Calu3 (cell line): Measurements from ENCODE around the gene IPPK. TPM values are rescaled to one million over a fixed set of nuclear protein-coding genes. Genes with fewer than 3 reads are reported as not detected.

Source experiments
- BruUV-seq: library from RNA; stranded (reverse); fragments of 400-500 nt; replicated peaks from 2 replicates; lab custom pipeline; 2021; lab: Mats Ljungman, UMichigan
- CTCF ChIA-PET: fragments of 300-600 bp; sonication (Branson Sonifier 250); formaldehyde crosslinking; loops from one replicate; lab custom pipeline; 2022; ENCODE audit warnings: antibody characterized with exemption; lab: Charles Lee
- DNase-seq: peaks from one replicate; pipeline ENCODE4 v3.0.0; 2022
- H3K27ac Mint-ChIP-seq: one replicate; pipeline ENCODE4 v1.8.0; 2022; ENCODE audit warnings: mixed read lengths; ENCODE audit not compliant: unreplicated experiment
- H3K27me3 Mint-ChIP-seq: one replicate; pipeline ENCODE4 v1.8.0; 2022; ENCODE audit warnings: mixed read lengths; ENCODE audit not compliant: unreplicated experiment
- H3K36me3 Mint-ChIP-seq: one replicate; pipeline ENCODE4 v1.8.0; 2022; ENCODE audit warnings: mild to moderate bottlenecking, moderate library complexity, mixed read lengths; ENCODE audit not compliant: insufficient read depth, unreplicated experiment
- H3K4me1 Mint-ChIP-seq: one replicate; pipeline ENCODE4 v1.8.0; 2022; ENCODE audit warnings: mild to moderate bottlenecking, low read depth, mixed read lengths; ENCODE audit not compliant: unreplicated experiment
- H3K4me3 Mint-ChIP-seq: one replicate; pipeline ENCODE4 v1.8.0; 2022; ENCODE audit warnings: mild to moderate bottlenecking, low read depth, moderate library complexity, mixed read lengths; ENCODE audit not compliant: unreplicated experiment
- H3K9me3 Mint-ChIP-seq: one replicate; pipeline ENCODE4 v1.8.0; 2022; ENCODE audit warnings: low read depth, mixed read lengths; ENCODE audit not compliant: unreplicated experiment
- CTCF ChIP-seq: fragments of 200-600 bp; IDR thresholded peaks from one replicate; pipeline ENCODE4 v1.8.0; 2022; ENCODE audit warnings: antibody characterized with exemption; ENCODE audit not compliant: unreplicated experiment
- intact Hi-C: fragments of 100-400 bp; cut with micrococcal nuclease; formaldehyde crosslinking; loops from one replicate; pipeline ENCODE4 v1.10.0; 2022; ENCODE audit not compliant: unreplicated experiment
- total RNA-seq: library from RNA; stranded (reverse); gene quantifications from 2 replicates; pipeline ENCODE4 v1.2.3, GENCODE V29; 2022

The IPPK gene
- total RNA-seq, 1 experiment from 2014 or later = 8.9 TPM

- Mint-ChIP-seq H3K4me3 (no peak overlapping the region), H3K27me3 (no peaks in the 10 kb centered on the region), H3K27ac (no peak overlapping the region), H3K9me3 (no peaks in the 10 kb centered on the region), H3K4me1 (no peaks in the 10 kb centered on the region), H3K36me3 (peaks cover 14% of the 10 kb centered on the region)
- TF ChIP-seq CTCF = no peak
- no TSS peak for BruUV-seq
- CTCF ChIA-PET = no interaction called here
- intact Hi-C loops = no loop called here
- DNase-seq = no peak
Measured at GRCh38 chr9:92714016-92714415, 44.1 kb upstream of the IPPK start.

DNA sequence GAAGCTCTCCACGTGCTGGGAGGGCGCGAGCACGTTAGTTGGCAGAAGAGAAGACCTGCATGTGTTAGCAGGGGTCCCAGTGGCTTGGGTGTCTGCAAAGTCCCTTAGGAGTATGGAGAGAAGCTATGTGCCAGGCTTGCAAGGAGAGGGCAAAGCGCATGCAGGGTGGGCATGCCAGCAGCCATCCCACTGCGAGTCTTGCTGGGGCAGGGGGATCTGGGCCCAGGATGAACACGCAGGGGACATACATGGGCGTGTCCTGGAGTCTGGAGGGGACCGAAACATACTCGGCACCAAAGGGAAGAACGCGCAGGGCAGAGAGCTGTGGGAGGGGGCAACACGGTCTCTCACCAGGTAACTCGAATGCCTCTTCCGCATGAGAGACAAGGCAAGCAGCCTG, 43.6 kb upstream of the IPPK start:
- DNase-seq = no peak
- CTCF ChIA-PET = interaction anchor here (0.6 kb wide), 1 partner anchor 96 kb away, joined by 3 read pairs; no protein-coding TSS in a partner anchor
- H3K36me3 Mint-ChIP-seq = peaks cover 14% of the 10 kb centered on the region
- no TSS peak for BruUV-seq
- H3K9me3 Mint-ChIP-seq = no peaks in the 10 kb centered on the region
- H3K27ac Mint-ChIP-seq = no peak overlapping the region
- intact Hi-C loops = no loop called here
- H3K4me3 Mint-ChIP-seq = no peak overlapping the region
- no peak for TF ChIP-seq CTCF
- no peaks in the 10 kb centered on the region for H3K27me3 Mint-ChIP-seq
- H3K4me1 Mint-ChIP-seq = peaks cover 5% of the 10 kb centered on the region

DNA sequence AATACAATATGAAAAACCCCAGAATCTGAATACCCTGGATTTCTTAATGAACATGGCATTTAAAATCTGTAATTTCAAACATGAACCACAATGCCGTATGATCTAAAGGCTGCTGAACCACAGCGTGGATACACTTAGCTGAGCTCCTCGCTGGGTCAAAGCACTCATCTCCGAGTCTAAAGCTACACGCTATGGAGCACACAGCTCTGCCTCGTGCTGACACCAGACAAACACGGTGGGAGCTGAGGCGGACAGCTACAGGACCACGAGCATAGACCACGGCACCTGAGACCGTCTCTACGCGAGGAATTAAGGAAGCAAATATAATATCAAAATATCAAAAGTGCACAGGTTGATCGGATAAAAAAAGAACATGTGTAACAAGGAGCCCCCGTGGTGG, 42.8 kb upstream of the IPPK start:
- Mint-ChIP-seq H3K27ac (no peak overlapping the region), H3K9me3 (no peaks in the 10 kb centered on the region), H3K36me3 (peaks cover 14% of the 10 kb centered on the region), H3K4me3 (no peak overlapping the region), H3K27me3 (no peaks in the 10 kb centered on the region), H3K4me1 (peaks cover 9% of the 10 kb centered on the region)
- intact Hi-C loops = no loop called here
- CTCF ChIA-PET = interaction anchor here (0.6 kb wide), 1 partner anchor 96 kb away, joined by 3 read pairs; no protein-coding TSS in a partner anchor
- no peak for TF ChIP-seq CTCF
- no peak for DNase-seq
- no TSS peak for BruUV-seq

DNA sequence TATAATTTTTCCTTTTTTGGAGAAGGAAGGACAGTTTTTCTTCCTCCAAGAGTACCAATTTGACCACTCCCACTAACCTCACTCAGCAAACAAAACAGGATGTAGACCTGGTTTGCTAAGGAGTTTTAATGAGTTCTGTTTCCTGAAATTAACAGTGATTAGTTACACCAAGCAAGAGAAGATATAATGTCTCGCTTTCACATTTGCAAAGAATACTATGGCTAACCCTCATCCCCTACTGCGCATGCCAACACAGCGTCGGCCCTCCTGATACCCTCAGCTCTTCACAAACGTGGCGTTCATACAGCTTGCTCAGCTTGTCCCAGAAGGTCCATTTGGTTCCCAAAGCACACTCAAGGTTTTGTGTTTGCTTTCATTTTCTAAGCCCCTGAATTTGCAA, 41.9 kb upstream of the IPPK start:
- intact Hi-C loops = no loop called here
- Mint-ChIP-seq H3K4me1 (peaks cover 9% of the 10 kb centered on the region), H3K9me3 (no peaks in the 10 kb centered on the region), H3K4me3 (no peak overlapping the region), H3K27ac (no peak overlapping the region), H3K27me3 (no peaks in the 10 kb centered on the region), H3K36me3 (peaks cover 14% of the 10 kb centered on the region)
- no peak for TF ChIP-seq CTCF
- BruUV-seq = no TSS peak
- DNase-seq = no peak
- CTCF ChIA-PET = no interaction called here
